ENCODE measurements around the gene ZBTB1. TPM values are rescaled to one million over a fixed set of nuclear protein-coding genes. Genes with fewer than 3 reads are reported as not detected.

The ZBTB1 gene
- polyA plus RNA-seq (2013, experiment 1 of 4) = 28.7 TPM
- polyA plus RNA-seq (2013, experiment 2 of 4) = 35.4 TPM
- 28.6 TPM for polyA plus RNA-seq (2013, experiment 3 of 4)
- 31.5 TPM for polyA plus RNA-seq (2013, experiment 4 of 4)

GRCh38 chr14:64504310-64504896 is at the start of gene ZBTB1:
TSS of gene ZBTB1 (plus strand) at chr14:64504770. CDS start at chr14:64521505, 16,735 bp downstream.
- 0% methylated on average over 63 of the region's 63 CpGs for WGBS, 2 experiments
- peaks cover 26% of the 10 kb centered on the region for H3K4me1 ChIP-seq (ENCODE audit: control insufficient read depth, insufficient read depth, low read length)

GRCh38 chr14:64459405-64460136 is 45.0 kb upstream of the ZBTB1 start:
- peaks cover 4% of the 10 kb centered on the region for H3K27me3 ChIP-seq (ENCODE audit: control insufficient read depth, insufficient read depth, low read length, poor library complexity, severe bottlenecking)
- H3K36me3 ChIP-seq (ENCODE audit: control insufficient read depth, insufficient read depth, low read length) = peaks cover 3% of the 10 kb centered on the region
- no peak overlapping the region for H3K4me3 ChIP-seq (ENCODE audit: insufficient read depth, low read depth, low read length)
- H3K4me1 ChIP-seq (ENCODE audit: control insufficient read depth, insufficient read depth, low read length) = no peaks in the 10 kb centered on the region
- 88% methylated on average over 4 of the region's 4 CpGs for WGBS, 2 experiments
- H3K27ac ChIP-seq (ENCODE audit: insufficient read depth, low read depth, low read length, poor library complexity, severe bottlenecking) = no peak overlapping the region
- no peaks in the 10 kb centered on the region for H3K9me3 ChIP-seq (ENCODE audit: control insufficient read depth, low read length)

More at GRCh38 chr14:64504310-64504896, at the start of gene ZBTB1:
- H3K27me3 ChIP-seq (ENCODE audit: control insufficient read depth, insufficient read depth, low read length, poor library complexity, severe bottlenecking) = no peaks in the 10 kb centered on the region
- H3K9me3 ChIP-seq (ENCODE audit: control insufficient read depth, low read length) = no peaks in the 10 kb centered on the region
- peak within 1 kb of the TSS; percentile 99 for H3K27ac ChIP-seq (ENCODE audit: insufficient read depth, low read depth, low read length, poor library complexity, severe bottlenecking)
- H3K4me3 ChIP-seq (ENCODE audit: insufficient read depth, low read depth, low read length) = peak within 1 kb of the TSS; percentile 61
- no peaks in the 10 kb centered on the region for H3K36me3 ChIP-seq (ENCODE audit: control insufficient read depth, insufficient read depth, low read length)

GRCh38 chr14:64461221-64461620 is 43.3 kb upstream of the ZBTB1 start:
- no peak overlapping the region for H3K4me3 ChIP-seq (ENCODE audit: insufficient read depth, low read depth, low read length)
- no peaks in the 10 kb centered on the region for H3K9me3 ChIP-seq (ENCODE audit: control insufficient read depth, low read length)
- peaks cover 14% of the 10 kb centered on the region for H3K27me3 ChIP-seq (ENCODE audit: control insufficient read depth, insufficient read depth, low read length, poor library complexity, severe bottlenecking)
- WGBS, 2 experiments = 98% methylated on average over 3 of the region's 3 CpGs
- no peaks in the 10 kb centered on the region for H3K36me3 ChIP-seq (ENCODE audit: control insufficient read depth, insufficient read depth, low read length)
- H3K27ac ChIP-seq (ENCODE audit: insufficient read depth, low read depth, low read length, poor library complexity, severe bottlenecking) = no peak overlapping the region
- no peaks in the 10 kb centered on the region for H3K4me1 ChIP-seq (ENCODE audit: control insufficient read depth, insufficient read depth, low read length)

GRCh38 chr14:64463195-64463594 is 41.4 kb upstream of the ZBTB1 start:
- Histone ChIP-seq H3K4me3 (ENCODE audit: insufficient read depth, low read depth, low read length) (no peak overlapping the region), H3K27ac (ENCODE audit: insufficient read depth, low read depth, low read length, poor library complexity, severe bottlenecking) (no peak overlapping the region), H3K9me3 (ENCODE audit: control insufficient read depth, low read length) (no peaks in the 10 kb centered on the region), H3K36me3 (ENCODE audit: control insufficient read depth, insufficient read depth, low read length) (no peaks in the 10 kb centered on the region), H3K4me1 (ENCODE audit: control insufficient read depth, insufficient read depth, low read length) (no peaks in the 10 kb centered on the region), H3K27me3 (ENCODE audit: control insufficient read depth, insufficient read depth, low read length, poor library complexity, severe bottlenecking) (peaks cover 23% of the 10 kb centered on the region)
- WGBS, 2 experiments = 91% methylated on average over 2 of the region's 2 CpGs; no CpG with 5 or more reads in 1 of the 2 experiments

GRCh38 chr14:64463873-64464272 is 40.7 kb upstream of the ZBTB1 start:
- Histone ChIP-seq H3K9me3 (ENCODE audit: control insufficient read depth, low read length) (no peaks in the 10 kb centered on the region), H3K4me1 (ENCODE audit: control insufficient read depth, insufficient read depth, low read length) (no peaks in the 10 kb centered on the region), H3K4me3 (ENCODE audit: insufficient read depth, low read depth, low read length) (no peak overlapping the region), H3K27me3 (ENCODE audit: control insufficient read depth, insufficient read depth, low read length, poor library complexity, severe bottlenecking) (peaks cover 23% of the 10 kb centered on the region), H3K27ac (ENCODE audit: insufficient read depth, low read depth, low read length, poor library complexity, severe bottlenecking) (no peak overlapping the region), H3K36me3 (ENCODE audit: control insufficient read depth, insufficient read depth, low read length) (no peaks in the 10 kb centered on the region)
- WGBS, 2 experiments = 91 to 94% methylated on average over 6 of the region's 6 CpGs

GRCh38 chr14:64464651-64465050 is 39.9 kb upstream of the ZBTB1 start:
- Histone ChIP-seq H3K4me3 (ENCODE audit: insufficient read depth, low read depth, low read length) (peak overlapping the region; percentile 72), H3K27me3 (ENCODE audit: control insufficient read depth, insufficient read depth, low read length, poor library complexity, severe bottlenecking) (peaks cover 23% of the 10 kb centered on the region), H3K27ac (ENCODE audit: insufficient read depth, low read depth, low read length, poor library complexity, severe bottlenecking) (no peak overlapping the region), H3K4me1 (ENCODE audit: control insufficient read depth, insufficient read depth, low read length) (no peaks in the 10 kb centered on the region), H3K9me3 (ENCODE audit: control insufficient read depth, low read length) (no peaks in the 10 kb centered on the region), H3K36me3 (ENCODE audit: control insufficient read depth, insufficient read depth, low read length) (no peaks in the 10 kb centered on the region)
- WGBS, 2 experiments = 26% methylated on average over 5 to 6 of the region's 6 CpGs

- no peak within 1 kb of the TSS for H3K27ac ChIP-seq (ENCODE audit: insufficient read depth, low read depth, low read length, poor library complexity, severe bottlenecking)
Observed at GRCh38 chr14:64465191-64465822, 39.3 kb upstream of the ZBTB1 start, which contains the start of gene AKAP5. TSS of gene AKAP5 (plus strand) at chr14:64465499. CDS start at chr14:64468395, 2,896 bp downstream.

GRCh38 chr14:64465831-64466554 is 38.6 kb upstream of the ZBTB1 start:
- Histone ChIP-seq H3K27me3 (ENCODE audit: control insufficient read depth, insufficient read depth, low read length, poor library complexity, severe bottlenecking) (peaks cover 23% of the 10 kb centered on the region), H3K9me3 (ENCODE audit: control insufficient read depth, low read length) (no peaks in the 10 kb centered on the region), H3K4me3 (ENCODE audit: insufficient read depth, low read depth, low read length) (peak overlapping the region; percentile 72), H3K27ac (ENCODE audit: insufficient read depth, low read depth, low read length, poor library complexity, severe bottlenecking) (no peak overlapping the region), H3K36me3 (ENCODE audit: control insufficient read depth, insufficient read depth, low read length) (no peaks in the 10 kb centered on the region), H3K4me1 (ENCODE audit: control insufficient read depth, insufficient read depth, low read length) (no peaks in the 10 kb centered on the region)
- 16 to 17% methylated on average over 13 of the region's 15 CpGs for WGBS, 2 experiments

More at GRCh38 chr14:64465191-64465822, 39.3 kb upstream of the ZBTB1 start, which contains the start of gene AKAP5:
- Histone ChIP-seq H3K4me3 (ENCODE audit: insufficient read depth, low read depth, low read length) (peak within 1 kb of the TSS; percentile 72), H3K36me3 (ENCODE audit: control insufficient read depth, insufficient read depth, low read length) (no peaks in the 10 kb centered on the region), H3K4me1 (ENCODE audit: control insufficient read depth, insufficient read depth, low read length) (no peaks in the 10 kb centered on the region), H3K9me3 (ENCODE audit: control insufficient read depth, low read length) (no peaks in the 10 kb centered on the region), H3K27me3 (ENCODE audit: control insufficient read depth, insufficient read depth, low read length, poor library complexity, severe bottlenecking) (peaks cover 23% of the 10 kb centered on the region)
- WGBS, 2 experiments = 0 to 1% methylated on average over 74 of the region's 74 CpGs

- Histone ChIP-seq H3K27me3 (ENCODE audit: control insufficient read depth, insufficient read depth, low read length, poor library complexity, severe bottlenecking) (peaks cover 23% of the 10 kb centered on the region), H3K9me3 (ENCODE audit: control insufficient read depth, low read length) (no peaks in the 10 kb centered on the region), H3K4me3 (ENCODE audit: insufficient read depth, low read depth, low read length) (no peak overlapping the region), H3K4me1 (ENCODE audit: control insufficient read depth, insufficient read depth, low read length) (no peaks in the 10 kb centered on the region), H3K27ac (ENCODE audit: insufficient read depth, low read depth, low read length, poor library complexity, severe bottlenecking) (no peak overlapping the region), H3K36me3 (ENCODE audit: control insufficient read depth, insufficient read depth, low read length) (no peaks in the 10 kb centered on the region)
- whole genome bisulfite sequencing, 2 experiments = 92 to 100% methylated on average over 3 of the region's 3 CpGs
Observed at GRCh38 chr14:64467101-64467500, 37.5 kb upstream of the ZBTB1 start.
